22Rv1 (cell line): ENCODE data around the gene IFITM1.

ENCODE experiments used
- CTCF ChIP-seq: fragments of 450-650 bp; IDR thresholded peaks from 2 replicates; pipeline ENCODE4 v1.5.1; 2017; ENCODE audit warnings: mild to moderate bottlenecking
- ZFX ChIP-seq: fragments of 450-650 bp; IDR thresholded peaks from 2 replicates; pipeline ENCODE4 v1.6.1; 2017; ENCODE audit warnings: antibody characterized with exemption, borderline replicate concordance

GRCh38 chr11:269146-269890 lies 44.5 kb upstream of the IFITM1 start:
- TF ChIP-seq CTCF (no peak), ZFX (no peak)
